ENCODE results near the gene PTPRD.

DNA sequence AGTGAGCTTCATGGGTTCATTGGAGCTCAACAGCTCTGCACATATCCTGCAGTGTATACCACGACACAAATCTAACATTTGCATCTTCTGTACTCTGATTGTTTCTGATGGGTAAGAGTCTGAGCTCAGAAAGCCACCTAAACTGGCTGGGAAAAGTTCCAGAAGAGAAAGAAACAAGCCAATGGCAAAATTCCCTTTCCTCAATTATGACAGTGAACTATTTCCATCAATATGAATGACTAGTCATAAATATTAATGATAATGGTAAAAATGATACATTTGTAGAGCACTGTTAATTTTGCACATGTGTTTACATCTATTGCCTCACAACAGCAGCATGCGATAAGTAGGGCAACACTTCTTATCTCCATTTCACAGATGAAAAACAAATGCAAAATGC lies 1711.7 kb downstream of the PTPRD start:
- TF ChIP-seq, protein P1, sequence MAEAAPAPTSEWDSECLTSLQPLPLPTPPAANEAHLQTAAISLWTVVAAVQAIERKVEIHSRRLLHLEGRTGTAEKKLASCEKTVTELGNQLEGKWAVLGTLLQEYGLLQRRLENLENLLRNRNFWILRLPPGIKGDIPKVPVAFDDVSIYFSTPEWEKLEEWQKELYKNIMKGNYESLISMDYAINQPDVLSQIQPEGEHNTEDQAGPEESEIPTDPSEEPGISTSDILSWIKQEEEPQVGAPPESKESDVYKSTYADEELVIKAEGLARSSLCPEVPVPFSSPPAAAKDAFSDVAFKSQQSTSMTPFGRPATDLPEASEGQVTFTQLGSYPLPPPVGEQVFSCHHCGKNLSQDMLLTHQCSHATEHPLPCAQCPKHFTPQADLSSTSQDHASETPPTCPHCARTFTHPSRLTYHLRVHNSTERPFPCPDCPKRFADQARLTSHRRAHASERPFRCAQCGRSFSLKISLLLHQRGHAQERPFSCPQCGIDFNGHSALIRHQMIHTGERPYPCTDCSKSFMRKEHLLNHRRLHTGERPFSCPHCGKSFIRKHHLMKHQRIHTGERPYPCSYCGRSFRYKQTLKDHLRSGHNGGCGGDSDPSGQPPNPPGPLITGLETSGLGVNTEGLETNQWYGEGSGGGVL (tag by site-specific recombination; IDR thresholded peaks at IDR 0.05), result no peak
- TF ChIP-seq CTCF (tag by site-specific recombination; IDR thresholded peaks at IDR 0.05) (no peak), ZNF610 (tag by site-specific recombination; IDR thresholded peaks at IDR 0.05; ENCODE audit: borderline replicate concordance) (no peak), ZBTB1 (tag by site-specific recombination; IDR thresholded peaks at IDR 0.05) (no peak), ZNF350 (tag by site-specific recombination; IDR thresholded peaks at IDR 0.05) (no peak), ZNF830 (tag by site-specific recombination; IDR thresholded peaks at IDR 0.05; ENCODE audit: low read depth) (no peak), GLIS2 (tag by site-specific recombination; IDR thresholded peaks at IDR 0.05) (no peak)
- TF ChIP-seq, protein P2, sequence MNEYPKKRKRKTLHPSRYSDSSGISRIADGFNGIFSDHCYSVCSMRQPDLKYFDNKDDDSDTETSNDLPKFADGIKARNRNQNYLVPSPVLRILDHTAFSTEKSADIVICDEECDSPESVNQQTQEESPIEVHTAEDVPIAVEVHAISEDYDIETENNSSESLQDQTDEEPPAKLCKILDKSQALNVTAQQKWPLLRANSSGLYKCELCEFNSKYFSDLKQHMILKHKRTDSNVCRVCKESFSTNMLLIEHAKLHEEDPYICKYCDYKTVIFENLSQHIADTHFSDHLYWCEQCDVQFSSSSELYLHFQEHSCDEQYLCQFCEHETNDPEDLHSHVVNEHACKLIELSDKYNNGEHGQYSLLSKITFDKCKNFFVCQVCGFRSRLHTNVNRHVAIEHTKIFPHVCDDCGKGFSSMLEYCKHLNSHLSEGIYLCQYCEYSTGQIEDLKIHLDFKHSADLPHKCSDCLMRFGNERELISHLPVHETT (tag by site-specific recombination; IDR thresholded peaks at IDR 0.05), result no peak
